IMR-90 (cell line): ENCODE data around the gene CUL4B. TPM values are rescaled to one million over a fixed set of nuclear protein-coding genes. Genes with fewer than 3 reads are reported as not detected.
A peak's percentile ranks its signal among the peaks of the same experiment; 100 is the strongest.

Source experiments
- ATAC-seq: fragments of 200-7000 bp; cut with Tn5 transposase; 2 replicates; pipeline ENCODE4 v1.9.1; 2020; ENCODE audit warnings: low read depth, mild to moderate bottlenecking, moderate library complexity
- BruUV-seq: library from RNA; stranded (reverse); fragments of 400-500 nt; replicated peaks from 2 replicates; lab custom pipeline; 2021; lab: Mats Ljungman, UMichigan
- CTCF ChIA-PET: fragments of 300-600 bp; formaldehyde crosslinking; extraction: SDS; loops from one replicate; lab custom pipeline; 2021; ENCODE audit warnings: antibody characterized with exemption; lab: Yijun Ruan, JAX
- POLR2A ChIA-PET: fragments of 300-600 bp; sonication (Branson Sonifier 250); formaldehyde crosslinking; loops from one replicate; lab custom pipeline; 2022; ENCODE audit warnings: antibody characterized with exemption; ENCODE audit not compliant: unreplicated experiment; lab: Charles Lee
- DNase-seq: peaks from one replicate; pipeline ENCODE4 v3.0.0; 2013
- H2AFZ ChIP-seq: replicated peaks from 2 replicates; pipeline ENCODE3; 2013; ENCODE audit warnings: low read length, mild to moderate bottlenecking; ENCODE audit not compliant: poor library complexity
- H2AK5ac ChIP-seq: 2 replicates; pipeline ENCODE4 v1.6.1; 2013; ENCODE audit warnings: low read depth, low read length, inconsistent platforms
- H2AK9ac ChIP-seq: replicated peaks from 2 replicates; pipeline ENCODE3; 2013; ENCODE audit warnings: mild to moderate bottlenecking, low read depth, low read length, moderate library complexity; ENCODE audit not compliant: poor library complexity
- H2BK120ac ChIP-seq: 2 replicates; pipeline ENCODE4 v1.6.1; 2013; ENCODE audit warnings: low read depth, low read length, inconsistent platforms
- H2BK15ac ChIP-seq: 3 replicates; pipeline ENCODE4 v1.6.1; 2013; ENCODE audit warnings: low read depth, low read length, inconsistent platforms
- H2BK20ac ChIP-seq: 2 replicates; pipeline ENCODE4 v1.6.1; 2013; ENCODE audit warnings: low read depth, mild to moderate bottlenecking, inconsistent platforms, low read length, moderate library complexity
- H2BK5ac ChIP-seq: 2 replicates; pipeline ENCODE4 v1.6.1; 2013; ENCODE audit warnings: mild to moderate bottlenecking, low read depth, low read length, inconsistent platforms; ENCODE audit not compliant: poor library complexity, severe bottlenecking
- H3K14ac ChIP-seq: replicated peaks from 2 replicates; pipeline ENCODE4 v1.6.1; 2013; ENCODE audit warnings: low read depth, low read length, inconsistent platforms
- H3K18ac ChIP-seq: 2 replicates; pipeline ENCODE4 v1.6.1; 2013; ENCODE audit warnings: low read depth, low read length, control low read depth
- H3K23ac ChIP-seq: 2 replicates; pipeline ENCODE4 v1.6.1; 2013; ENCODE audit warnings: low read depth, low read length, inconsistent platforms
- H3K27ac ChIP-seq: 2 replicates; pipeline ENCODE4 v1.5.1; 2013; ENCODE audit warnings: mild to moderate bottlenecking, control low read depth, low read length; ENCODE audit not compliant: insufficient read depth
- H3K27me3 ChIP-seq: 2 replicates; pipeline ENCODE4 v1.6.1; 2013; ENCODE audit warnings: low read length; ENCODE audit not compliant: control insufficient read depth, insufficient read depth
- H3K36me3 ChIP-seq: 2 replicates; pipeline ENCODE4 v1.6.1; 2013; ENCODE audit warnings: low read length, mixed read lengths; ENCODE audit not compliant: control insufficient read depth, insufficient read depth
- H3K4ac ChIP-seq: 2 replicates; pipeline ENCODE4 v1.6.1; 2013; ENCODE audit warnings: low read depth, low read length, inconsistent platforms
- H3K4me1 ChIP-seq: 2 replicates; pipeline ENCODE4 v1.6.1; 2013; ENCODE audit warnings: low read length, mixed read lengths; ENCODE audit not compliant: control insufficient read depth, insufficient read depth
- H3K4me2 ChIP-seq: 2 replicates; pipeline ENCODE4 v1.6.1; 2013; ENCODE audit warnings: low read depth, mild to moderate bottlenecking, control low read depth, low read length, moderate library complexity
- H3K4me3 ChIP-seq: 2 replicates; pipeline ENCODE4 v1.5.1; 2013; ENCODE audit warnings: low read depth, mild to moderate bottlenecking, control low read depth, low read length, moderate library complexity; ENCODE audit not compliant: insufficient read depth
- H3K56ac ChIP-seq: 2 replicates; pipeline ENCODE4 v1.6.1; 2013; ENCODE audit warnings: low read length, inconsistent platforms; ENCODE audit not compliant: insufficient read depth; ENCODE audit errors: extremely low read depth
- H3K79me1 ChIP-seq, 2 experiments: 2 replicates each; pipeline ENCODE4 v1.6.1; 2013; ENCODE audit warnings: low read length in 2 of 2, inconsistent platforms in 1 of 2, low read depth in 1 of 2
- H3K9ac ChIP-seq: 2 replicates; pipeline ENCODE4 v1.6.1; 2013; ENCODE audit warnings: low read depth, low read length, control low read depth
- H3K9me1 ChIP-seq: 2 replicates; pipeline ENCODE4 v1.6.1; 2013; ENCODE audit warnings: low read length, inconsistent platforms; ENCODE audit not compliant: insufficient read depth
- H3K9me3 ChIP-seq: 2 replicates; pipeline ENCODE4 v1.6.1; 2013; ENCODE audit warnings: low read length; ENCODE audit not compliant: control insufficient read depth, insufficient read depth
- H4K20me1 ChIP-seq: 2 replicates; pipeline ENCODE4 v1.6.1; 2013; ENCODE audit warnings: low read length, inconsistent platforms; ENCODE audit not compliant: insufficient read depth
- H4K5ac ChIP-seq: 2 replicates; pipeline ENCODE4 v1.6.1; 2013; ENCODE audit warnings: mild to moderate bottlenecking, low read depth, low read length, control low read depth
- H4K8ac ChIP-seq, 2 experiments: 2 replicates each; pipeline ENCODE4 v1.6.1; 2013; ENCODE audit warnings: low read depth in 2 of 2, low read length in 2 of 2, control low read depth in 1 of 2, inconsistent platforms in 1 of 2
- H4K91ac ChIP-seq: 2 replicates; pipeline ENCODE4 v1.6.1; 2013; ENCODE audit warnings: low read depth, low read length, inconsistent platforms; ENCODE audit not compliant: insufficient read depth
- BHLHE40 ChIP-seq: fragments of 150-350 bp; IDR thresholded peaks from 2 replicates; pipeline ENCODE4 v1.6.1; 2016; ENCODE audit warnings: mild to moderate bottlenecking, low read depth, low read length
- CEBPB ChIP-seq: IDR thresholded peaks from 2 replicates; pipeline ENCODE4 v1.6.1; 2012; ENCODE audit warnings: low read depth, low read length, improper control_type of control experiment
- CTCF ChIP-seq: conservative IDR thresholded peaks from 2 replicates; pipeline ENCODE4 v1.5.1; 2012; ENCODE audit warnings: mild to moderate bottlenecking, low read depth, low read length, improper control_type of control experiment
- ELK1 ChIP-seq: fragments of 150-350 bp; IDR thresholded peaks from 2 replicates; pipeline ENCODE4 v1.6.1; 2016; ENCODE audit warnings: low read depth, mild to moderate bottlenecking, low read length, moderate library complexity, borderline replicate concordance
- FOS ChIP-seq: fragments of 150-350 bp; IDR thresholded peaks from 2 replicates; pipeline ENCODE4 v1.6.1; 2016; ENCODE audit warnings: low read depth, low read length
- MAFK ChIP-seq: IDR thresholded peaks from 2 replicates; pipeline ENCODE4 v1.6.1; 2012; ENCODE audit warnings: low read depth, low read length, improper control_type of control experiment
- MAZ ChIP-seq: IDR thresholded peaks from 2 replicates; pipeline ENCODE4 v1.6.1; 2012; ENCODE audit warnings: low read depth, mild to moderate bottlenecking, low read length, improper control_type of control experiment, moderate library complexity, borderline replicate concordance
- MXI1 ChIP-seq: IDR thresholded peaks from 2 replicates; pipeline ENCODE4 v1.6.1; 2012; ENCODE audit warnings: low read depth, mild to moderate bottlenecking, low read length, moderate library complexity, borderline replicate concordance
- RAD21 ChIP-seq: IDR thresholded peaks from 2 replicates; pipeline ENCODE4 v1.6.1; 2012; ENCODE audit warnings: low read length, improper control_type of control experiment
- RCOR1 ChIP-seq: IDR thresholded peaks from 2 replicates; pipeline ENCODE4 v1.6.1; 2012; ENCODE audit warnings: mild to moderate bottlenecking, low read length, improper control_type of control experiment; ENCODE audit not compliant: insufficient replicate concordance
- RFX5 ChIP-seq: IDR thresholded peaks from 2 replicates; pipeline ENCODE4 v1.8.0; 2012; ENCODE audit warnings: low read depth, mild to moderate bottlenecking, low read length, moderate library complexity
- SMC3 ChIP-seq: fragments of 150-350 bp; IDR thresholded peaks from 2 replicates; pipeline ENCODE4 v1.6.1; 2016; ENCODE audit warnings: low read depth, mild to moderate bottlenecking, antibody characterized with exemption, low read length, moderate library complexity
- USF2 ChIP-seq: fragments of 150-350 bp; IDR thresholded peaks from 2 replicates; pipeline ENCODE4 v1.6.1; 2017; ENCODE audit warnings: mild to moderate bottlenecking, antibody characterized with exemption, low read length, low read depth
- WGBS, 2 experiments: methylation state at CpG; one replicate each; pipeline versions ENCODE4 v1.1.5 to v1.1.7; 2013; ENCODE audit warnings: missing lambda C conversion rate in 2 of 2; ENCODE audit not compliant: insufficient read length in 1 of 2; ENCODE audit errors: extremely low coverage in 2 of 2; 5-methylcytosine and 5-hydroxymethylcytosine counted together
- dilution Hi-C: fragments of 300-500 bp; cut with HindIII; formaldehyde crosslinking; loops from one replicate; pipeline ENCODE4 v1.14.3; 2018; ENCODE audit warnings: low sequenced_read_pairs; ENCODE audit not compliant: unreplicated experiment
- in situ Hi-C: fragments of 300-500 bp; cut with MboI; formaldehyde crosslinking; loops from 3 replicates; pipeline ENCODE4 v1.14.3; 2019; ENCODE audit warnings: low sequenced_read_pairs, inconsistent platforms, mixed read lengths
- intact Hi-C: fragments of 100-400 bp; cut with micrococcal nuclease; formaldehyde crosslinking; loops from 2 replicates; pipeline ENCODE4 v1.10.0; 2022
- polyA plus RNA-seq, 3 experiments: library from polyadenylated mRNA; depleted of rRNA; stranded (reverse); fragments of >200 nt; gene quantifications; 2 replicates each; pipeline ENCODE4 v1.2.3, GENCODE V29; 2012; ENCODE audit warnings: low replicate concordance in 1 of 3
- total RNA-seq: library from RNA; depleted of rRNA; stranded (reverse); fragments of >200 nt; gene quantifications from 2 replicates; pipeline ENCODE4 v1.2.3, GENCODE V29; 2012

Gene CUL4B
- total and polyA plus RNA-seq, 2 of the 4 experiments (the other 2 are of a cell fraction): 19.4 to 30.9 TPM

- Histone ChIP-seq H3K14ac (peak overlapping the region; percentile 90), H4K20me1 (no peaks in the 10 kb centered on the region), H3K56ac (peak overlapping the region; percentile 87; the same call in 1 of the 2 replicates), H3K18ac (peak overlapping the region; percentile 95; the same call in 1 of the 2 replicates), H3K27ac (peak overlapping the region; percentile 84), H3K27me3 (no peaks in the 10 kb centered on the region), H3K36me3 (no peaks in the 10 kb centered on the region; the same call in 1 of the 2 replicates), H2AFZ (no peak overlapping the region), H2BK20ac (no peak overlapping the region; the same call in 1 of the 2 replicates), H2BK15ac (no peak overlapping the region; the same call in 2 of the 3 replicates), H3K23ac (peak overlapping the region; percentile 62), H4K8ac (peak overlapping the region; percentile 65 to 75; a peak in 3 of 4 replicates), H3K9me3 (no peaks in the 10 kb centered on the region), H2AK5ac (no peak overlapping the region; the same call in 1 of the 2 replicates), H3K79me1 (no peaks in the 10 kb centered on the region; a peak in 1 of 4 replicates), H2AK9ac (no peak overlapping the region), H3K4me1 (no peaks in the 10 kb centered on the region), H2BK5ac (peak overlapping the region; percentile 96), H3K4me2 (peak overlapping the region; percentile 93), H3K9ac (peak overlapping the region; percentile 99), H3K4ac (peak overlapping the region; percentile 94), H4K91ac (peak overlapping the region; percentile 86; the same call in 1 of the 2 replicates), H2BK120ac (peak overlapping the region; percentile 62), H3K9me1 (no peaks in the 10 kb centered on the region), H3K4me3 (peak overlapping the region; percentile 99), H4K5ac (peak overlapping the region; percentile 93; the same call in 1 of the 2 replicates)
- POLR2A ChIA-PET: interaction anchor here (0.6 kb wide), 1 partner anchor 84 kb away, joined by 3 read pairs; no protein-coding TSS in a partner anchor
- CTCF ChIA-PET: no interaction called here
- WGBS, 2 experiments: no CpG with 5 or more reads among the region's 7 CpGs
- no TSS peak for BruUV-seq
- in situ Hi-C loops: no loop called here
- dilution Hi-C loops: no loop called here
- no peak for TF ChIP-seq MAZ
- TF ChIP-seq RCOR1: no peak
- no peak for TF ChIP-seq RFX5
- TF ChIP-seq ELK1: no peak
- no peak for TF ChIP-seq USF2
- TF ChIP-seq SMC3: no peak
- no peak for TF ChIP-seq MAFK
- TF ChIP-seq CEBPB: no peak
- no peak for TF ChIP-seq CTCF
- no peak for TF ChIP-seq MXI1
- TF ChIP-seq BHLHE40: no peak
- TF ChIP-seq RAD21: no peak
- no peak for TF ChIP-seq FOS
- intact Hi-C loops: loop anchor here (1.0 to 2.0 kb wide), 3 partner anchors 10 to 211 kb away; partner anchors contain the start of gene C1GALT1C1
- no peak for DNase-seq
- no peak for ATAC-seq
Observed at GRCh38 chrX:120559804-120560203, 958 bp downstream of the CUL4B start.
